OCI-LY3 (cell line): Measurements from ENCODE around the gene GNAS-AS1.

Source experiments
- EZH2phosphoT487 ChIP-seq: fragments of 200-600 bp; shearing (Covaris generic); IDR thresholded peaks from 2 replicates; pipeline ENCODE4 v1.6.1; 2018; ENCODE audit warnings: antibody characterized with exemption, mixed run types, low read depth
- TF ChIP-seq, protein P1 (sequence below): fragments of 200-600, 300-600 bp; sonication (generic); IDR thresholded peaks from 2 replicates; pipeline ENCODE4 v1.5.1; 2014; ENCODE audit warnings: antibody characterized with exemption, low read length, low read depth

GRCh38 chr20:58822149-58822548, 28.6 kb downstream of the GNAS-AS1 start:
- TF ChIP-seq, protein P1, sequence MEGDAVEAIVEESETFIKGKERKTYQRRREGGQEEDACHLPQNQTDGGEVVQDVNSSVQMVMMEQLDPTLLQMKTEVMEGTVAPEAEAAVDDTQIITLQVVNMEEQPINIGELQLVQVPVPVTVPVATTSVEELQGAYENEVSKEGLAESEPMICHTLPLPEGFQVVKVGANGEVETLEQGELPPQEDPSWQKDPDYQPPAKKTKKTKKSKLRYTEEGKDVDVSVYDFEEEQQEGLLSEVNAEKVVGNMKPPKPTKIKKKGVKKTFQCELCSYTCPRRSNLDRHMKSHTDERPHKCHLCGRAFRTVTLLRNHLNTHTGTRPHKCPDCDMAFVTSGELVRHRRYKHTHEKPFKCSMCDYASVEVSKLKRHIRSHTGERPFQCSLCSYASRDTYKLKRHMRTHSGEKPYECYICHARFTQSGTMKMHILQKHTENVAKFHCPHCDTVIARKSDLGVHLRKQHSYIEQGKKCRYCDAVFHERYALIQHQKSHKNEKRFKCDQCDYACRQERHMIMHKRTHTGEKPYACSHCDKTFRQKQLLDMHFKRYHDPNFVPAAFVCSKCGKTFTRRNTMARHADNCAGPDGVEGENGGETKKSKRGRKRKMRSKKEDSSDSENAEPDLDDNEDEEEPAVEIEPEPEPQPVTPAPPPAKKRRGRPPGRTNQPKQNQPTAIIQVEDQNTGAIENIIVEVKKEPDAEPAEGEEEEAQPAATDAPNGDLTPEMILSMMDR, result no peak
- TF ChIP-seq EZH2phosphoT487, result no peak
